Stimulated activated CD8-positive, alpha-beta memory T cell treated with anti-CD3 and anti-CD28 coated beads, Interleukin-15, amount 100 ng/mL, for 48 hours (primary cell): ENCODE data around the gene TSPAN16.

Experiments used
- DNase-seq, 2 donors: peaks; one replicate each; pipeline ENCODE4 v3.0.0-alpha.2; 2020; ENCODE audit warnings: low read depth in 2 of 2

TSPAN16 gene

DNA sequence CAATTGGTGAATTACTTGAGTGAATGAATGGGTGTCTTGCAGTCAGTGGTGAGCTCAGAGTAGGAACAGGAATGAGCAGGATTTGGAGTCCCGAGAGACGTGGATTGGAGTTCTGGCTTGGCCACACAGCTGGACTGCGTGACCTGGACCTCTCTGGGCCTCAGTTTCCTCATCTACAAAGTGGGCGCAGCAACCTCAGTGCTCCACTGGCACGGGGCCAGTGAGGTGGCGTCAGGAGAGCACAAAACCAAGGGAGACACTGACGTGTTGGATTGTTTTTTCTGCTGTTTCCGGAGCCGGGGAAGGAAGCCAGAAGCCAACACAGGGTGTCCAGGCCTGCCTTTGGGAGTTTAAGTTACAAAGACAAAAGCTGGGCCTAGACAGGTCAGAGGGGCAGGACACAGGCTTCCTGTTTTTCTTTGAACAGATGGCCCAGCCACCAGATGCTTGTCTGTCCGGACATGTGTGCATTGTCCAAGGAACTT lies 27.1 kb upstream of the TSPAN16 start:
- DNase-seq: no peak

DNA sequence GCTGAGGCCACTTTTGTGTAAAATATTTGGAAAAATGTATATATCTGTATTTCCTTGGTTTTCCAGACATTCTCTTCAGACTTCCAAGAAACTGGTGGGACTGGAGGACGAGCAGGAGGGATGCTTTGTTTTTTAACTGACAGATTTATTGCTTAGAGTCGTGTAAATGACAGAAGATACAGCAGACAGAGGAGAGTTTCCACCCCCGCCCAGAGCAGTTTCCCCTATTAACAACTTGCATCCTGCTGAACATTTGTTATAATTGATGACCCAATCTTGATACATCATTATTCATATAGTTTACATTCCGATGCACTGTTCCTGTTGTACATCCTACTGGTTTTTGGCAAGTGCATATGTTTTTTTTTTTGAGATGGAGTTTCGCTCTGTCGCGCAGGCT lies 26.6 kb upstream of the TSPAN16 start:
- DNase-seq: no peak

DNA sequence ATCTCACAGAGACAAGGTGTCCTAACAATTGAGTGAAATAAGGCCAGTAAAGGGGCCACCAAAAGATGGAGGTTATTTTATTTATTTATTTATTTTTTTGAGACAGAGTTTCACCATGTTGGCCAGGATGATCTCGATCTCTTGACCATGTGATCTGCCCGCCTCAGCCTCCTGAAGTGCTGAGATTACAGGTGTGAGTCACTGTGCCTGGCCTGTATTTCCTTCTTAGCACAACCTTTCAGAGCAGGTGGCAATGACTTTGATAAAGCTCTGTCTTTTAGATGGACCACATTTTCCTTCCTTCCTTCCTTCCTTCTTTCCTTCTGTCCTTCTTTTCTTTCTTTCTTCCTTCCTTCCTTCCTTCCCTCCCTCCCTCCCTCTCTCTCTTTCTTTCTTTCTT lies 22.7 kb upstream of the TSPAN16 start:
- DNase-seq: no peak

DNA sequence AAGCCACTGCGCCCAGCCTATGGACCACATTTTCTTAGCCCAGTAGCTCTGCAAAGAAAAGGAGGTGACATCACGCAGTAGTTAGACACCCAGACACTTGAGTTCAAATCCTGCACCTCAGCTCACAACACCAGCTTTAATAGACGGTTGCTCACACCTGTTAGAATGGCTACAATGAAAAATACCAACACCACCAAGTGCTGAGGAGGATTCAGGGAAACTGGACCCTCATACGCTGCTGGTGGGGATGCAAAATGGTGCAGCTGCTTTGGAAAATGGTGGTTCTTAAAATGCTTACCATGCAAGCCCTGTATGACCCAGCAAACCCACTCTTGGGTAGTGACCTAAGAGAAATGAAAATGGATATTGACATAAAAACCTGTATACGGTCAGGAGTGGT lies 22.0 kb upstream of the TSPAN16 start:
- no peak for DNase-seq

DNA sequence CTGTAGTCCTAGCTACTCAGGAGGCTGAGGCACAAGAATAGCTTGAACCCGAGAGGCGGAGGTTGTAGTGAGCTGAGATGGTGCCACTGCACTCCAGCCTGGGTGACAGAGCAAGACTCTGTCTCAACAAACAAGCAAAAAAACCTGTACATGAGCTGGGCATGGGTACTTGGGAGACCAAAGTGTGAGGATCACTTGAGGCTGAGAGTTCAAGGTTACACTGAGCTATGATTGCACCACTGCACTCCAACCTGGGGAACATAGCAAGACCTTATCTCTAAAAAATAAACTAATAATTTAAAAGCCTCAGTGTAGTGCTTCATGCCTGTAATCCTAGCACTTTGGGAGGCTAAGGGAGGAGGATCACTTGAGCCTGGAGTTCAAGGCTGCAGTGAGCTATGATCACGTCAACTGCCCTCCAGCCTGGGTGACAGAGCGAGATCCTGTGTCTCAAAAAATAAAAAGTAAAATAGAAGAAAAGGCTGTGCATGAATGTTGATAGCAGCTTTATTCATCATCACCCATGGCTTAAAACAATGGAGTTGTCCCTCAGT lies 21.4 kb upstream of the TSPAN16 start:
- DNase-seq: no peak

DNA sequence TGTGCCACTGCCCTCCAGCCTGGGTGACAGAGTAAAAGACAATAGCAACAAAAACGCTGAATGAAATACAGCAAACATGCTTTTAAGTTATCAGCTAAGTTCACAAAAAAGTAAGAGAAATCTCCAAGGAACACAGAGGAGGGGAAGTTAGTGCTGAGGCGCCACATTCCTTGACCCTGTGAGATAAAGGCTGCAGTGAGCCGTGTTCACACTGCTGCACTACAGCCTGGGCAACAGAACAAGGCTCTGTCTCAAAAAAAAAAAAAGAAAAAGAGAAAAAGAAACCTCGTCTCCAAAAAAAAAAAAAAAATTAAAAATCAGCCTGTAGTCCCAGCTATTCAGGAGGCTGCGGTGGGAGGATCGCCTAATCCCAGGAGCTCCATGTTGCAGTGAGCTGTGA lies 17.3 kb upstream of the TSPAN16 start:
- DNase-seq: no peak

DNA sequence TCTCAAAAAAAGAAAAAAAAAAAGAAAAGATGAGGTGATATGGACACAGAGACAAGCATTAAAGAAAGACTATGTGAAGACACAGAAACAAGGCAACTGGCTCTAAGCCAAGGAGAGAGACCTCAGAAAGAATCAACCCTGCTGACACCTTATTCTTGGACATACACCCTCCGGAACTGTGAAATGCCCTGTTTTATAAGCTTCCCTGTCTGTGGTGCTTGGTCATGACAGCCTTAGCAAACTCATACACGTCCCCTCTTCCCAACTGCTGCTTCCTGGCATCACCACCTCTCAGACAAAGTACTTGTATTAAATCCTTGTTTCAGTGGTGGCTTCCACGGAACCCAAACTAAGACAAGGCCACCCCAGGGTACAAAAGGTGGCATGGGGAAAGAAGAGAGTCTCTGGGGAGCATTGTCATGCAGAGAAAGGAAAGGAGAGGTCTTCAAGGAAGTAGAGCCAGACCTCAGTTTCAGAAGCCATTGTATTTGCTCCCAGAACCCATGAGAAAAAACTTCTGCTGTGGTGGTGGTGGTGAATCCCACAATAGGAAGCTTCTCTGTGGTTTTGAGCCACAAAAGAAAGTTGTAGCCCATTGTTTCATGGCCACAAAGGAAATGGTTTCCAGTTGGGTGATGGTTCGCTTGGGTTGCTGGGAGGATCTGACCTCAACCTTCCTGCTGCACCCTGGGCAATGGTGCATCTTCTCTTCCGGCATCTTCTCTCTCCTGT lies 16.3 kb upstream of the TSPAN16 start:
- peak in 1 of 2 donors; percentile 17 for DNase-seq

DNA sequence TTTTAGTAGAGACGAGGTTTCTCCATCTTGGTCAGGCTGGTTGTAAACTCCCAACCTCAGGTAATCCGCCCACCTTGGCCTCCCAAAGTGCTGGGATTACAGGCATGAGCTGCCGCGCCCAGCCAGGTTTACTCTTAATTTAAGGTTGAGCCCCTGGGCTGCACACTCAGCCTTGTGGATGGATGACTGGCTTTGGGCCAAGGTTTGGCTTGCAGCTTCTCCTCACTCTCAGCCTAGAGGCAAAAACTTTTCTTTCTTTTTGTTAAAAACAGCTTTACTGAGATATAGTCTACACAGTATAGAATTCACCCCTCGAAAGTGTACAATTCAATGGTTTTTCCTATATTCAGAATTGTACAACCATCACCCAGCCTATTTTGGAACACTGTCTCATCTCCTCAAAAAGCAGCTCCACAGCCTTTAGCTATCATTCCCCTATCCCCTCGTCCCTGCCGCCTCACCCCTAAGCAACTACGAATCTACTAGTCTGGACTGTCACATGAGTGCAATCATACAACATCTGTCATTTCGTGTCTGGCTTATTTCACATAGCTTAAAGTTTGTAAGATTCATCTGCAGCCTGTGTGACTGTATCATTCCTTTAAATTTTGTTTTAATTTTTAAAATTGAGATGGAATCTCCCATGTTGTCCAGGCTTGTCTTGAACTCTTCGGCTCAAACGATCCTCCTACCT lies 14.5 kb upstream of the TSPAN16 start:
- DNase-seq: no peak

DNA sequence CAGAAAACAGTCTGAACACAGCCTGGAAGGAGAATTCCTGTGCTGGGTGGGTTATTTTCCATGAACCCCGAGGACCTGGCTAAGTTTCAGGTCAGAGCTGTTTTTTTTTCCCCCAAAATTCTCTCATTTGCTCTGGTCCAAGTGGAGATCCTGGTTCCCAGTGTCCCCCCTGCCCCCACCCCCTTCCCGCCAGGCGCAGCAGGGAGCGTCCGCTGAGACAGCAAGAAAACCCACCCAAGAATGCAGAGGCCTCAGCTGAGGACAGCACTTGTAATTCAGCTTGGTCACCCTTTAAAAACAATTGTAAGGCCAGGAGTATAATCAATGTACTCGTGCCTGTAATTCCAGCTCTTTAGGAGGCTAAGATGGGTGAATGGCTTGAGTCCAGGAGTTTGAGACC lies 11.4 kb upstream of the TSPAN16 start:
- DNase-seq: no peak

DNA sequence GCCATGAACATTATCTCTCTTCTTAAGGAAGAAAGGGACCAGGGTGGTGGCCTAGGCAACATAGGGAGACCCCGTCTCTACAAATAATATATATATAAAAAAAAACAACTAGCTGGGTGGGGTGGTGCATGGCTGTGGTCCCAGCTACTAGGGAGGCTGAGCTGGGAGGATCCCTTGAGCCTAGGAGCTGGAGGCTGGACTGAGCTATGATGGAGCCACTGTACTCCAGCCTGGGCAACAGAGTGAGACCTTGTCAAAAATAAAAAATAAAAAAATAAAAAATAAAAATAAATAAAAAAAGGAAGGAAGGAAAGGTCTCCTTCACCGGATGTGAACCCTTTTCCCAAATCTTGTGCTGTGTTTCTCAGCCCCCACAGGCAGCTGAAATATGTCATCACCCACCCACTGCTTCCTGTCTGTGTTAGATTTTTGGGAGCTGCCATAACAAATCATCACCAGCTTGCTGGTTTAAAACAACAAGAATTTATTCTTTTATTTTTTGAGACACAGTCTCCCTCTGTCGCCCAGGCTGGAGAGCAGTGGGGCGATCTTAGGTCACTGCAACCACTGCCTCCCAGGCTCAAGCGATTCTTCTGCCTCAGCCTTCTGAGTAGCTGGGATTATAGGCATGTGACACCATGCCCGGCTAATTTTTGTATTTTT lies 9.5 kb upstream of the TSPAN16 start:
- no peak for DNase-seq

DNA sequence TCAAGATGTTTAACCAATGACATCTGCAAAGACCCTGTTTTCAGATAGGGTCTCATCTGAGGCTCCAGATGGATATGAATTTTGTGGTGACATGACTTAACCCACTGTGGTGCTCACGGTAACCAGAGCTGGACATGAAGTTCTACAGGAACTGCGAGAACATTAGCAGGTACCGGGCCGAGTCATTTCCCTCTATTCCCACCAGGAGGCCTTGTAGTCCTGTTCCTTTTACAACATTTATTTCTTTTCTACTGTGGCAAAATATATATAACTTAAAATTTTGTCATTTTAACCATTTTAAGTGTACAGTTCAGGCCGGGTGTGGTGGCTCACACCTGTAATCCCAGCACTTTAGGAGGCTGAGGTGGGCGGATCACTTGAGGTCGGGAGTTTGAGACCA lies 7.6 kb upstream of the TSPAN16 start:
- DNase-seq: no peak

DNA sequence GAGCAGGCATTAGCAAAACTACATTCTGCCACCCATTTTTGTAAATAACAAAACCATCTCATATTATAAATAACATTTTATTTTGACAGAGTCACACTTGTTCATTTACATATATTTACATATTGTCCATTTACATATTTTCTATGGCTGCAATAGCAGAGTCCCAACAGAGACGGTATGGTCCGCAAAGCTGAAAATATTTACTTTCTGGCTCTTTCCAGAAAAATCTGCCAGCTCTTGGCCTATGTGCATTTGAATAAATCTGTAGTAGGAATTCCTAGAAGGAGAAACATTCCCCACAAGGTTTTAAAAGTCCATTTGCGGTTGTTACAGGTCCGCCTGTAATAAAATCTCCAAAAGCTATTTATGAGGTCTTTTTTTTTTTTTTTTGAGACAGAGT lies 5.7 kb upstream of the TSPAN16 start:
- DNase-seq: no peak

DNA sequence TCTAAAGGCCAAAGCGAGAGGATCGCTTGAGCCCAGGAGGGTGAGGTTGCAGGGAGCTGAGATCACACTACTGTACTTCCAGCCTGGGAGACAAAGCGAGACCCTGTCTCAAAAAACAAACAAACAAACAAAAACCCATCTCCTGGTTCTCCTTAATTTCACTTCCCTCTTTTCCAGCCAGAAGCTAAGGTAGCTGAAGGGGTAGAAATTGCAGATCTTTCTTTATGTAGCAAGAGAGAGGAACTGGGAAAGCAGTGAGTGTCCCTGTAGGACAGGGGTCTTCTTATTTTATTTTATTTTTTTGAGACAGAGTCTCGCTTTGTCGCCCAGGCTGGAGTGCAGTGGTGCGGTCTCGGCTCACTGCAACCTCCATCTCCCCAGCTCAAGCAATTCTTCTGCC lies 4.5 kb upstream of the TSPAN16 start:
- DNase-seq: no peak

DNA sequence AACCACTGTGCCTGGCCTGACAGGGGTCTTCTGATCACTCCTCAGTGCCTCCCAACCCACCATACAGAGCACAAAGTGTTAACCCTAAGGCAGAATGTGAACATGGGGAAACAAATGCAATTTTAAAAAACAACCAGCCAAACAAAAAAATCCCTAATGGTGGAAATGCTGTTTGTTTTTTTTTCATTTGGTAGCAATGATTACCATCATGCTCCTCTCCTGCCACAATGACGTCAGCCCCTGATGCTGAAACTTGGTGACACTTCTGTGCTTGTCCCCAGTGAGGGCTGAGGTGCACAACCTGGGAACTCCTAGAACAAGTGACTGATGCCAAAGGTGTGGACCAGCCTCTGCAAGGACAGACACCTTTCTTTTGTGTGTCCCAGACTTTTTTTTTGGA lies 4.0 kb upstream of the TSPAN16 start:
- no peak for DNase-seq

DNA sequence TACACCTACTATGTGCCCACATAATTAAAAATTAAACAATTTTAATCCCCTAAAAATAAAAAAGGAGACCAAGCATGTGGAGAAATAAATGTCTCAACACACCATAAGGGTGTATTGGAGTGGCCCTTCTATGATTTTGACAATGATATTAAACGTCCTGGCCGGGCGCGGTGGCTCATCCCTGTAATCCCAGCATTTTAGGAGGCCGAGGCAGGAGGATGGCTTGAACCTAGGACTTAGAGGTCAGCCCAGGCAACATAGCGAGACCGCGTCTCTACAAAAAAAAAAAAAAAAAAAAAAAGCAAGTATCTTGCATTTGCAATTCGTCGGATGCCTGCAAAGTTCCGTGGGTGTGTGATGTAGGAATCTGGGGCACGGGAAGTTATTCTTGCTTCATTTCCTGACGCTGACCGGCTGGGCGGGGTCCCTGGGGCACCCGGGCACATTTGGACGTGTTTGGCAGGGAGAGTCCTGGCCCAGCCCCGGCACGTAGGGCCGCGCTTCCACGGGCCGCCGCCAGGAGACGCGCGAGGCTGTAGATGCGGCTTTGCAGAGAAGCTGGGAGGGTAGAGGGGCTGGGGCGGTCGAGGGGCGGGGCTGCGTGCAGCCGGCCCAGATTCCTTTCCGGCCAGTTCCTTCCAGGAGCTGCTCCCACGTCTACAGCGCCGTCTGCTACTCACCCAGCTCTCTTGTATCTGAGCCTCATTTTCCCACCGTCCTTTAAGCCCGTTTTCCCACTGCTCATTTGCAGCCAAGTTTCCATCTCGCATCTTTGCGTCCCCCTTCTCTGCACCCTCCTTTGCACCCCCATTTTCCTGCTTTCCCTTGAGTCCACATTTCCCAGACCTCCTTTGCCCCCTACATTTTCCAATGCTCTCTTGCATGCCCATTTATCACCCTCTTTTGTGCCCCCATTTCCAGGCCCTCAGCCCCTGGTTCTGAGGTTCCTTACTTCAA lies 2.2 kb upstream of the TSPAN16 start:
- peak; percentile 64 to 77 for DNase-seq

DNA sequence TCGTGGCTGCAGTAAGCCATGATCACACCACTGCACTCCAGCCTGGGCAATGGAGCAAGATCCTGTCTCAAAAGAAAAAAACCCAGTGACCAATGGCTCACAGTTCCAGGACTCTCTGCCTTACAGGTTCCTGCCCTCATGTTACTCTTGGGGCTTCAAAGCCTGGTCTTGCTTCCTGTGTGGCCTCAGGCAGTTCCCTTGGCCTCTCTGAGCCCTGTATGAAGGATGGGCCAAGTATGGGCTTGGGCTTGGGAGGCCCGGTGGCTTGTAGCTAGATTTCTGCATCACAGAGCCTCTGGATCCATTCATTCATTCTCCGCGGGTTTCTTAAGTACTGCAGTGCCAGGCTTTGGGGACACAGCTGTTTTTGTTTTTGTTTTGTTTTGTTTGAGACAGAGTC lies 780 bp upstream of the TSPAN16 start:
- DNase-seq: no peak

DNA sequence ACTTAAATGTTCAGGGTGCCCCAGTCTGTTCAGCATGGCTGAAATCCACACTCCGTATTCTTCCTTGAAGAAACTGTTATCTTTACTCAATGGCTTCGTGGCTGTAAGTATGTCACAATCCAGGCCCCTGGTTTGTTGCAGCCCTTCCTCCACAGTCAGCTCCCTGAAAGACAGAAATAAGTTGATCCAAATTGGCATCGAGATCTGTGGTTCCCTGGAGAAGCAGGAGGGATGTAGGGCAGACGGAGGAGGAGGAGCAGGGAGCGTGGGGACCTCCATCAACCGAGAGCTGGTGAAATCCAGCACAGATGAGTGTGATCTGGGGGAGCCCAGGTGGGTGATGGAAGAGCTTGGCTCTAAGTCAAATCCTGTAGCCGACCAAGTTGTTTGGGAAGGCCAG lies 304 bp downstream of the TSPAN16 start:
- DNase-seq: no peak

DNA sequence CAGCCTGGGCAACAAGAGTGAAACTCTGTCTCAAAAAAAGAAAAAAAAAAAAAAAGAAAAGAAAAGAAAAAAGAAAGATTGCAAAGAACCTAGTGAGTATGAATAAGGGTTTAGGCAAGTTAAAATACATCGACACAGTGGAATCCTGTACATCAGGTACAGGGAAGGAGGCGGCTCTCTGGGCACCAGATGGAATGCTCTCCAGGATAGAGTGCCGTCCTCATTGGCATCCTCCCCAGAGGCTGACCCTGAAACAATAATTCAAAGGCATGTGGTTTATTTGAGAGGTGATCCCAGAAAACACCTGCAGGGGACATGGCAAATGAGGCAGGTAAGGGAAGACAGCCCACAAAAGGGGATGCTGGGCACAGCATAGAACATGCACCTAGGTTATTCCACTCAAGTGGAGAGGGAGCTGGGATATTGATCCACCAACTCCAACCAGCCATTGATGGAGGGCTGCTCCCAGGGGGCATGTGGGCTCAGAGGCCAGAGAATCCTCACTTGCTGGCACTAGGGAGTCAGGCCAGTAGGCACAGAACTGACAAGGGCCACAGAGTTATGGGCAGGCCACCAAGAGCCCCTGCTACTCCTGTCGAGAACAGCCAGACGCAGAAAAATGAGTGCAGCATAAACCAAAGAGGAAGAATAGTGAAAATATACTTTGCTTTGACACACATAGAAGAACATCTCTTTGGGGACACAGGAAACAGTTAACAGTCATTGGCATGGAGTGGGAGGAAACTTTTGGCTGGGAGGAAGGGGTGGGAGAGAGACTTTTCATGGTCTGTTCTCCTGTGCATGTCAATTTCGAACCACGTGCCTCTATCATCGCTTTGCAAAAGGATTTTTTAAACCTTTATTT lies 4.2 kb downstream of the TSPAN16 start:
- DNase-seq: no peak

DNA sequence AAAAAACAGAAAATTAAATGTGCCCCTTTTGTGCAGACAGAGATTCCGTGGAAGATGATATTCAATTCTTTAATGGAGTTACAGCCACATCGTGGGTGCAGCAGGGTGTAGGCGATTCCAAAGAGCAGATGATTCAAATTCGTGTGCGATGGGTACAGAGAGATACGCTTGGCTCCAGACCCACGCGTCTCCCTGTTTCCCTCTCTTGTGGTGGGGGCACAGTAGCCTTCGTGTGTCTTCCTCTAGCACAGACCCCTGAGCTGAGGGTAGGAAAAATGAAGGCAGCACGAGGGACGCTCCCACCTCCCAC lies 4.8 kb downstream of the TSPAN16 start:
- no peak for DNase-seq

DNA sequence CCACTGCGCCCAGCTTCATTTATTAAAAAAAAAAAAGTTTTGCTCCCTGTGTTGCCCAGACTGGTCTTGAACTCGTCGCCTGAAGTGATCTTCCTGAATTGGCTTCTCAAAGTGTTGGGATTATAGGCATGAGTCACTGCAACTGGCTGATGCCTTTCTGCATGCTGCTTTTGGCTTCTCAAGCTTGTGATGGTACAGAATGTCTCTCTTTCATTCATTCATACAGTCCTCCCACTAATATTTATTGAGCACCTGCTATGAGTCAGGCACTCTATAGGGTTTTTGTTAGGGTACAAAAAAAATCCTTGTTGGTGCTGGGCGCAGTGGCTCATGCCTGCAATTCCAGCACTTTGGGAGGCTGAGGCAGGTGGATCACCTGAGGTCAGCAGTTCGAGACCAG lies 9.0 kb downstream of the TSPAN16 start:
- no peak for DNase-seq

DNA sequence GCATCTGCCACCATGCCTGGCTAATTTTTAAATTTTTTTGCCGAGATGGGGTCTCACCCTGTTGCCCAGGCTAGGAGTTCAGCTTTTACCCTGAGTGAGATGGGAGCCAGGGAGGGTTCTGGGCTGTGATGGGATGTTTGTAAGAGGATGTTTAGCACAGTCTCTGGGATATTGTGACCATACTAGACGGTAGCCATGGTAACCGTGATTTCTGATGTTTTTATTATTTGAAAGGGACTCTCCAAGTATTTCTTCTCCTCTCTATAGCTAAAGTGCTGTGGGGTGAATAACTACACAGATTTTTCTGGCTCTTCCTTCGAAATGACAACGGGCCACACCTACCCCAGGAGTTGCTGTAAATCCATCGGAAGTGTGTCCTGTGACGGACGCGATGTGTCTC lies 10.4 kb downstream of the TSPAN16 start:
- DNase-seq: no peak
